HG02610 (cell line): ENCODE results near the gene TGFB3.
A peak's percentile ranks its signal among the peaks of the same experiment; 100 is the strongest.
"Not testable (repeated sequence)": the region's sequence is repeated elsewhere in the genome, so short reads cannot be mapped to it uniquely, and the experiment has no call there.

Experiments
- ATAC-seq: cut with Tn5 transposase; IDR thresholded peaks from one replicate; pipeline ENCODE4 v1.9.1; 2021; ENCODE audit warnings: mild to moderate bottlenecking, moderate library complexity; ENCODE audit not compliant: unreplicated experiment

The TGFB3 gene

GRCh38 chr14:75961662-75962061, 20.1 kb downstream of the TGFB3 start:
- no peak for ATAC-seq

GRCh38 chr14:75960231-75960630, 21.6 kb downstream of the TGFB3 start:
- peak; percentile 77 for ATAC-seq

- no peak for ATAC-seq
Observed at GRCh38 chr14:75959031-75959430, 22.8 kb downstream of the TGFB3 start.

GRCh38 chr14:75952489-75952888, 29.3 kb downstream of the TGFB3 start:
- no peak for ATAC-seq

- ATAC-seq = no peak
Observed at GRCh38 chr14:75946785-75947184, 35.0 kb downstream of the TGFB3 start.

- ATAC-seq = no peak
Observed at GRCh38 chr14:75944607-75945241, 37.1 kb downstream of the TGFB3 start.

- ATAC-seq = no peak
Observed at GRCh38 chr14:75941030-75941429, 40.8 kb downstream of the TGFB3 start.

GRCh38 chr14:75939200-75939599, 42.6 kb downstream of the TGFB3 start:
- ATAC-seq = no peak

GRCh38 chr14:75934998-75935628, 46.7 kb downstream of the TGFB3 start:
- ATAC-seq = no peak

- no peak for ATAC-seq
Observed at GRCh38 chr14:75933712-75934296, 48.0 kb downstream of the TGFB3 start.

- ATAC-seq = no peak
Observed at GRCh38 chr14:75928690-75929181, 53.1 kb downstream of the TGFB3 start.

GRCh38 chr14:75927564-75928087, 54.2 kb downstream of the TGFB3 start:
- ATAC-seq = no peak

GRCh38 chr14:75926431-75927115, 55.2 kb downstream of the TGFB3 start:
- ATAC-seq = no peak

- not testable (repeated sequence) for ATAC-seq
Observed at GRCh38 chr14:75925141-75925840, 56.5 kb downstream of the TGFB3 start.

- ATAC-seq = not testable (repeated sequence)
Observed at GRCh38 chr14:75920421-75920820, 61.4 kb downstream of the TGFB3 start.

GRCh38 chr14:75917946-75918335, 63.9 kb downstream of the TGFB3 start:
- no peak for ATAC-seq

GRCh38 chr14:75917322-75917945, 64.4 kb downstream of the TGFB3 start:
- ATAC-seq = no peak

GRCh38 chr14:75915045-75915444, 66.8 kb downstream of the TGFB3 start:
- no peak for ATAC-seq

- no peak for ATAC-seq
Observed at GRCh38 chr14:75913183-75913582, 68.6 kb downstream of the TGFB3 start.

- ATAC-seq = no peak
Observed at GRCh38 chr14:75911883-75912282, 69.9 kb downstream of the TGFB3 start.
